Effector CD8-positive, alpha-beta T cell (primary cell): Measurements from ENCODE around the gene PCDHB6.
"Not testable (repeated sequence)": the region's sequence is repeated elsewhere in the genome, so short reads cannot be mapped to it uniquely, and the experiment has no call there.

Experiments
- DNase-seq: peaks from one replicate; lab custom pipeline; 2025; lab: John Stamatoyannopoulos, UW

PCDHB6 gene

GRCh38 chr5:141172381-141173204 is 22.7 kb downstream of the PCDHB6 start, which contains the start of gene PCDHB7:
TSS of gene PCDHB7 (plus strand) at chr5:141172644. CDS start at chr5:141172836, 192 bp downstream.
- no peak for DNase-seq

GRCh38 chr5:141174291-141175104 is 24.6 kb downstream of the PCDHB6 start:
- DNase-seq, result not testable (repeated sequence)

- no peak for DNase-seq
Observed at GRCh38 chr5:141175933-141176332, 26.1 kb downstream of the PCDHB6 start.

- DNase-seq, result not testable (repeated sequence)
Observed at GRCh38 chr5:141177577-141178191, 27.8 kb downstream of the PCDHB6 start, which contains the start of gene PCDHB8. TSS of gene PCDHB8 (plus strand) at chr5:141177790. CDS start at chr5:141178035, 245 bp downstream.

- DNase-seq, result not testable (repeated sequence)
Observed at GRCh38 chr5:141179371-141179770, 29.5 kb downstream of the PCDHB6 start.

GRCh38 chr5:141179876-141180275 is 30.0 kb downstream of the PCDHB6 start:
- DNase-seq, result not testable (repeated sequence)

GRCh38 chr5:141180313-141180712 is 30.5 kb downstream of the PCDHB6 start:
- no peak for DNase-seq

GRCh38 chr5:141182248-141182647 is 32.4 kb downstream of the PCDHB6 start, which contains the start of gene PCDHB16:
TSS of gene PCDHB16 (plus strand) at chr5:141182387. CDS start at chr5:141182560, 173 bp downstream.
- DNase-seq, result no peak

- DNase-seq, result not testable (repeated sequence)
Observed at GRCh38 chr5:141184117-141184855, 34.4 kb downstream of the PCDHB6 start.

GRCh38 chr5:141186897-141187512 is 37.1 kb downstream of the PCDHB6 start, which contains the start of gene PCDHB9:
TSS of gene PCDHB9 (plus strand) at chr5:141187161. CDS start at chr5:141187319, 158 bp downstream.
- no peak for DNase-seq

- DNase-seq, result not testable (repeated sequence)
Observed at GRCh38 chr5:141188682-141189081, 38.8 kb downstream of the PCDHB6 start.

- DNase-seq, result not testable (repeated sequence)
Observed at GRCh38 chr5:141189131-141189530, 39.3 kb downstream of the PCDHB6 start.

- no peak for DNase-seq
Observed at GRCh38 chr5:141192110-141192725, 42.4 kb downstream of the PCDHB6 start, which contains the start of gene PCDHB10. TSS of gene PCDHB10 (plus strand) at chr5:141192353. CDS start at chr5:141192553, 200 bp downstream.

- not testable (repeated sequence) for DNase-seq
Observed at GRCh38 chr5:141194332-141194731, 44.5 kb downstream of the PCDHB6 start.

- no peak for DNase-seq
Observed at GRCh38 chr5:141196363-141196762, 46.5 kb downstream of the PCDHB6 start.

- no peak for DNase-seq
Observed at GRCh38 chr5:141199359-141200235, 49.7 kb downstream of the PCDHB6 start, which contains the start of gene PCDHB11. TSS of gene PCDHB11 (plus strand) at chr5:141199627. CDS start at chr5:141199775, 148 bp downstream.

- DNase-seq, result not testable (repeated sequence)
Observed at GRCh38 chr5:141201126-141201525, 51.3 kb downstream of the PCDHB6 start.

GRCh38 chr5:141201646-141202045 is 51.8 kb downstream of the PCDHB6 start:
- not testable (repeated sequence) for DNase-seq
